ENCODE data around the gene PRM1. TPM values are rescaled to one million over a fixed set of nuclear protein-coding genes. Genes with fewer than 3 reads are reported as not detected.

PRM1 gene
- total and polyA plus RNA-seq, 2 of the 13 experiments (the other 11 are each of a cell fraction or from before 2014, with no cell fraction given), result not detected

DNA sequence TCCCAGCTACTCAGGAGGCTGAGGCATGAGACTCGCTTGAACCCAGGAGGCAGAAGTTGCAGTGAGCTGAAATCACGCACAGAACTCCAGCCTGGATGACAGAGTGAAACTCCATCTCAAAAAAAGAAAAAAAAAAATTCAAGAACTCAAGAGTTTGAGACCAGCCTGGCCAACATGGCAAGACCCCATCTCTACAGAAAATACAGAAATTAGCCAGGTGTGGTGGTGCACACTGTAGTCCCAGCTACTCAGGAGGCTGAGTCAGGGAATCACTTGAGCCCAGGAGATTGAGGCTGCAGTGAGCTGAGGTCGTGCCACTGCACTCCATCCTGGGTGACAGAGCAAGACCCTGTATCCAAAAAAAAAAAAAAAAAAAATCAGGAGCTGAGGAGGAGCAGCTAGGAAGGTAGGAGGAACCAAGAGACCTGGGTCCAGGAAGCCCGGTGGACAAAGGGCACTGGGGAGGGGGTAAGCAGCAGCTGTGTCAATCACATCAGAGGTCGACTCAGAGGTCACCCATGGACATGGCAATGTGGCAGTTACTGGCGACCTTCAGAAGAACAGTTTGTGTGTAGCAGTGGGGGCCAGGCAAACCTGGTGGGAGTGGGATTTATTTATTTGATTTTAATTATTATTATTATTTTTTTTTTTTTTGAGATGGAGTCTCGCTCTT lies 11.1 kb upstream of the PRM1 start (continued):
- no peak for TF ChIP-seq ZMYM4 (CRISPR knock-in tag; IDR thresholded peaks at IDR 0.05)
- TF ChIP-seq, protein P1, sequence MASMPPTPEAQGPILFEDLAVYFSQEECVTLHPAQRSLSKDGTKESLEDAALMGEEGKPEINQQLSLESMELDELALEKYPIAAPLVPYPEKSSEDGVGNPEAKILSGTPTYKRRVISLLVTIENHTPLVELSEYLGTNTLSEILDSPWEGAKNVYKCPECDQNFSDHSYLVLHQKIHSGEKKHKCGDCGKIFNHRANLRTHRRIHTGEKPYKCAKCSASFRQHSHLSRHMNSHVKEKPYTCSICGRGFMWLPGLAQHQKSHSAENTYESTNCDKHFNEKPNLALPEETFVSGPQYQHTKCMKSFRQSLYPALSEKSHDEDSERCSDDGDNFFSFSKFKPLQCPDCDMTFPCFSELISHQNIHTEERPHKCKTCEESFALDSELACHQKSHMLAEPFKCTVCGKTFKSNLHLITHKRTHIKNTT (CRISPR knock-in tag; IDR thresholded peaks at IDR 0.05), result no peak
- TF ChIP-seq, protein P2, sequence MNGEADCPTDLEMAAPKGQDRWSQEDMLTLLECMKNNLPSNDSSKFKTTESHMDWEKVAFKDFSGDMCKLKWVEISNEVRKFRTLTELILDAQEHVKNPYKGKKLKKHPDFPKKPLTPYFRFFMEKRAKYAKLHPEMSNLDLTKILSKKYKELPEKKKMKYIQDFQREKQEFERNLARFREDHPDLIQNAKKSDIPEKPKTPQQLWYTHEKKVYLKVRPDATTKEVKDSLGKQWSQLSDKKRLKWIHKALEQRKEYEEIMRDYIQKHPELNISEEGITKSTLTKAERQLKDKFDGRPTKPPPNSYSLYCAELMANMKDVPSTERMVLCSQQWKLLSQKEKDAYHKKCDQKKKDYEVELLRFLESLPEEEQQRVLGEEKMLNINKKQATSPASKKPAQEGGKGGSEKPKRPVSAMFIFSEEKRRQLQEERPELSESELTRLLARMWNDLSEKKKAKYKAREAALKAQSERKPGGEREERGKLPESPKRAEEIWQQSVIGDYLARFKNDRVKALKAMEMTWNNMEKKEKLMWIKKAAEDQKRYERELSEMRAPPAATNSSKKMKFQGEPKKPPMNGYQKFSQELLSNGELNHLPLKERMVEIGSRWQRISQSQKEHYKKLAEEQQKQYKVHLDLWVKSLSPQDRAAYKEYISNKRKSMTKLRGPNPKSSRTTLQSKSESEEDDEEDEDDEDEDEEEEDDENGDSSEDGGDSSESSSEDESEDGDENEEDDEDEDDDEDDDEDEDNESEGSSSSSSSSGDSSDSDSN (CRISPR knock-in tag; IDR thresholded peaks at IDR 0.05), result no peak
- TF ChIP-seq ZNF205 (CRISPR knock-in tag; IDR thresholded peaks at IDR 0.05), result no peak
- no peak for TF ChIP-seq ASH2L (IDR thresholded peaks at IDR 0.05; ENCODE audit: insufficient read length, low read depth, low read length)
- TF ChIP-seq, protein P3, sequence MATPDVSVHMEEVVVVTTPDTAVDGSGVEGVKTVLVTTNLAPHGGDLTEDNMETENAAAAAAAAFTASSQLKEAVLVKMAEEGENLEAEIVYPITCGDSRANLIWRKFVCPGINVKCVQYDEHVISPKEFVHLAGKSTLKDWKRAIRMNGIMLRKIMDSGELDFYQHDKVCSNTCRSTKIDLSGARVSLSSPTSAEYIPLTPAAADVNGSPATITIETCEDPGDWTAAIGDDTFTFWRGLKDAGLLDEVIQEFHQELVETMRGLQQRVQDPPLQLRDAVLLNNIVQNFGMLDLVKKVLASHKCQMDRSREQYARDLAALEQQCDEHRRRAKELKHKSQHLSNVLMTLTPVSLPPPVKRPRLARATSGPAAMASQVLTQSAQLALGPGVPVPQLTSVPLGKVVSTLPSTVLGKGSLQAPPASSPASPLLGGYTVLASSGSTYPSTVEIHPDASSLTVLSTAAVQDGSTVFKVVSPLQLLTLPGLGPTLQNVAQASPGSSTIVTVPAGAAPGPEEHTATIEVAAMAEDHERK (CRISPR knock-in tag; IDR thresholded peaks at IDR 0.05; ENCODE audit: low read depth), result no peak
- TF ChIP-seq SPEN (CRISPR knock-in tag; IDR thresholded peaks at IDR 0.05; ENCODE audit: low read depth), result no peak
- no peak for TF ChIP-seq ZNF136 (CRISPR knock-in tag; IDR thresholded peaks at IDR 0.05; ENCODE audit: low read depth)
- no peak for TF ChIP-seq NFE2 (CRISPR knock-in tag; IDR thresholded peaks at IDR 0.05)
- TF ChIP-seq ZNF747 (CRISPR knock-in tag; IDR thresholded peaks at IDR 0.05; ENCODE audit: borderline replicate concordance), result no peak
- no peak for TF ChIP-seq HNRNPLL (IDR thresholded peaks at IDR 0.05; ENCODE audit: low read depth, low read length, poor library complexity, severe bottlenecking)
- TF ChIP-seq, protein P4, sequence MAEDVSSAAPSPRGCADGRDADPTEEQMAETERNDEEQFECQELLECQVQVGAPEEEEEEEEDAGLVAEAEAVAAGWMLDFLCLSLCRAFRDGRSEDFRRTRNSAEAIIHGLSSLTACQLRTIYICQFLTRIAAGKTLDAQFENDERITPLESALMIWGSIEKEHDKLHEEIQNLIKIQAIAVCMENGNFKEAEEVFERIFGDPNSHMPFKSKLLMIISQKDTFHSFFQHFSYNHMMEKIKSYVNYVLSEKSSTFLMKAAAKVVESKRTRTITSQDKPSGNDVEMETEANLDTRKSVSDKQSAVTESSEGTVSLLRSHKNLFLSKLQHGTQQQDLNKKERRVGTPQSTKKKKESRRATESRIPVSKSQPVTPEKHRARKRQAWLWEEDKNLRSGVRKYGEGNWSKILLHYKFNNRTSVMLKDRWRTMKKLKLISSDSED (CRISPR knock-in tag; IDR thresholded peaks at IDR 0.05), result no peak
- TF ChIP-seq TRIM24 (CRISPR knock-in tag; IDR thresholded peaks at IDR 0.05), result no peak
- TF ChIP-seq FOXA3 (CRISPR knock-in tag; IDR thresholded peaks at IDR 0.05), result peak; percentile 29; the same call in 1 of the 2 replicates
- TF ChIP-seq ZNF562 (CRISPR knock-in tag; IDR thresholded peaks at IDR 0.05; ENCODE audit: borderline replicate concordance), result no peak
- TF ChIP-seq GABPA (IDR thresholded peaks at IDR 0.05; ENCODE audit: low read depth, low read length), result no peak
- TF ChIP-seq GABPA (CRISPR knock-in tag; IDR thresholded peaks at IDR 0.05; ENCODE audit: low read depth), result no peak
- no peak for TF ChIP-seq GTF2F1 (IDR thresholded peaks at IDR 0.05; ENCODE audit: low read length)
- no peak for TF ChIP-seq KLF15 (CRISPR knock-in tag; IDR thresholded peaks at IDR 0.05; ENCODE audit: borderline replicate concordance)
- TF ChIP-seq HOXA7 (CRISPR knock-in tag; IDR thresholded peaks at IDR 0.05), result no peak
- TF ChIP-seq, protein P5, sequence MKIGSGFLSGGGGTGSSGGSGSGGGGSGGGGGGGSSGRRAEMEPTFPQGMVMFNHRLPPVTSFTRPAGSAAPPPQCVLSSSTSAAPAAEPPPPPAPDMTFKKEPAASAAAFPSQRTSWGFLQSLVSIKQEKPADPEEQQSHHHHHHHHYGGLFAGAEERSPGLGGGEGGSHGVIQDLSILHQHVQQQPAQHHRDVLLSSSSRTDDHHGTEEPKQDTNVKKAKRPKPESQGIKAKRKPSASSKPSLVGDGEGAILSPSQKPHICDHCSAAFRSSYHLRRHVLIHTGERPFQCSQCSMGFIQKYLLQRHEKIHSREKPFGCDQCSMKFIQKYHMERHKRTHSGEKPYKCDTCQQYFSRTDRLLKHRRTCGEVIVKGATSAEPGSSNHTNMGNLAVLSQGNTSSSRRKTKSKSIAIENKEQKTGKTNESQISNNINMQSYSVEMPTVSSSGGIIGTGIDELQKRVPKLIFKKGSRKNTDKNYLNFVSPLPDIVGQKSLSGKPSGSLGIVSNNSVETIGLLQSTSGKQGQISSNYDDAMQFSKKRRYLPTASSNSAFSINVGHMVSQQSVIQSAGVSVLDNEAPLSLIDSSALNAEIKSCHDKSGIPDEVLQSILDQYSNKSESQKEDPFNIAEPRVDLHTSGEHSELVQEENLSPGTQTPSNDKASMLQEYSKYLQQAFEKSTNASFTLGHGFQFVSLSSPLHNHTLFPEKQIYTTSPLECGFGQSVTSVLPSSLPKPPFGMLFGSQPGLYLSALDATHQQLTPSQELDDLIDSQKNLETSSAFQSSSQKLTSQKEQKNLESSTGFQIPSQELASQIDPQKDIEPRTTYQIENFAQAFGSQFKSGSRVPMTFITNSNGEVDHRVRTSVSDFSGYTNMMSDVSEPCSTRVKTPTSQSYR (CRISPR knock-in tag; IDR thresholded peaks at IDR 0.05; ENCODE audit: borderline replicate concordance), result peak; percentile 50; the same call in 1 of the 2 replicates
